HCT116 (cell line): ENCODE measurements around the gene KRT37. TPM values are rescaled to one million over a fixed set of nuclear protein-coding genes. Genes with fewer than 3 reads are reported as not detected.

ENCODE experiments used
- ATAC-seq: fragments of 200-7000 bp; cut with Tn5 transposase; 2 replicates; pipeline ENCODE4 v1.9.1; 2020; ENCODE audit warnings: mild to moderate bottlenecking, moderate library complexity
- BruUV-seq: library from RNA; stranded (reverse); fragments of 400-500 nt; replicated peaks from 2 replicates; lab custom pipeline; 2021; lab: Mats Ljungman, UMichigan
- CTCF ChIA-PET: fragments of 300-600 bp; sonication (Branson Sonifier 250); formaldehyde crosslinking; loops from one replicate; lab custom pipeline; 2021; ENCODE audit warnings: antibody characterized with exemption; lab: Charles Lee
- POLR2A ChIA-PET: fragments of 300-600, 350-600 bp; sonication (Branson Sonifier 250); formaldehyde crosslinking; loops from one replicate; lab custom pipeline; 2021; ENCODE audit warnings: antibody characterized with exemption; lab: Charles Lee
- RAD21 ChIA-PET, 2 experiments: fragments of 300-600 bp; sonication (Branson Sonifier 250); formaldehyde crosslinking; loops; one replicate each; lab custom pipeline; 2023; ENCODE audit warnings: low total read pairs in 2 of 2; ENCODE audit not compliant: uncharacterized antibody in 2 of 2, unreplicated experiment in 2 of 2, low non-redundant PET in 1 of 2; lab: Charles Lee
- DNase-seq: peaks from one replicate; pipeline ENCODE4 v3.0.0-alpha.2; 2010; ENCODE audit warnings: low read depth, low spot score
- H2AFZ ChIP-seq: fragments of 200-600 bp; shearing (Covaris generic), sonication (generic); 2 replicates; pipeline ENCODE4 v1.6.1; 2017; ENCODE audit warnings: low read depth, mixed run types, mixed read lengths, antibody characterized with exemption, low read length; ENCODE audit not compliant: poor library complexity, severe bottlenecking
- H3K27ac ChIP-seq: 2 replicates; pipeline ENCODE4 v1.5.1; 2012; ENCODE audit warnings: low read depth, low read length
- H3K27me3 ChIP-seq: fragments of 200-600 bp; sonication (generic); 2 replicates; pipeline ENCODE4 v1.6.1; 2016; ENCODE audit warnings: mixed run types, low read length, mixed read lengths; ENCODE audit not compliant: insufficient read depth
- H3K36me3 ChIP-seq, 2 experiments: fragments of 200-500 bp in 1 of 2; fragments of 200-600 bp in 1 of 2; sonication (Bioruptor generic) in 1 of 2; sonication (generic) in 1 of 2; 2 replicates each; pipeline versions ENCODE4 v1.5.1 to v1.6.1; 2014 to 2016; ENCODE audit warnings: low read length in 2 of 2, inconsistent platforms in 1 of 2, mixed read lengths in 1 of 2, mixed run types in 1 of 2; ENCODE audit not compliant: insufficient read depth in 2 of 2, control insufficient read depth in 1 of 2
- H3K4me1 ChIP-seq, 2 experiments: fragments of 200-600 bp in 1 of 2; sonication (generic) in 1 of 2; 2 replicates each; pipeline versions ENCODE4 v1.5.1 to v1.6.1; 2012 to 2017; ENCODE audit warnings: low read length in 2 of 2, inconsistent platforms in 1 of 2, mild to moderate bottlenecking in 1 of 2, mixed read lengths in 1 of 2, mixed run types in 1 of 2, moderate library complexity in 1 of 2; ENCODE audit not compliant: insufficient read depth in 2 of 2, control insufficient read depth in 1 of 2
- H3K4me2 ChIP-seq: fragments of 200-600 bp; sonication (generic); 2 replicates; pipeline ENCODE4 v1.6.1; 2017; ENCODE audit warnings: mixed run types, low read length, mixed read lengths
- H3K4me3 ChIP-seq, 2 experiments: fragments of 200-600 bp in 1 of 2; sonication (generic) in 1 of 2; replicated peaks in 1 of 2; 2 replicates each; pipeline ENCODE4 v1.5.1; 2011 to 2016; ENCODE audit warnings: low read length in 2 of 2, control low read depth in 1 of 2, low read depth in 1 of 2, mild to moderate bottlenecking in 1 of 2, mixed read lengths in 1 of 2, mixed run types in 1 of 2
- H3K79me2 ChIP-seq: fragments of 200-600 bp; sonication (generic); 2 replicates; pipeline ENCODE4 v1.6.1; 2017; ENCODE audit warnings: mild to moderate bottlenecking, mixed run types, low read length, moderate library complexity, mixed read lengths; ENCODE audit not compliant: insufficient read depth
- H3K9ac ChIP-seq: fragments of 200-600 bp; sonication (generic); 2 replicates; pipeline ENCODE4 v1.6.1; 2016; ENCODE audit warnings: low read length, mixed read lengths
- H3K9me2 ChIP-seq: fragments of 200-600 bp; sonication (generic), shearing (Covaris generic); 2 replicates; pipeline ENCODE4 v1.6.1; 2017; ENCODE audit warnings: mixed run types, mild to moderate bottlenecking, moderate library complexity; ENCODE audit not compliant: insufficient read depth
- H3K9me3 ChIP-seq, 2 experiments: fragments of 200-500 bp in 1 of 2; fragments of 200-600 bp in 1 of 2; sonication (Bioruptor generic) in 1 of 2; sonication (generic) in 1 of 2; 2 replicates each; pipeline ENCODE4 v1.6.1; 2014 to 2017; ENCODE audit warnings: low read length in 2 of 2, mixed read lengths in 2 of 2, inconsistent platforms in 1 of 2, low read depth in 1 of 2, mild to moderate bottlenecking in 1 of 2, mixed run types in 1 of 2, moderate library complexity in 1 of 2; ENCODE audit not compliant: control insufficient read depth in 1 of 2, insufficient read depth in 1 of 2
- H4K20me1 ChIP-seq: fragments of 200-600 bp; sonication (generic), shearing (Covaris generic); 2 replicates; pipeline ENCODE4 v1.6.1; 2017; ENCODE audit warnings: mixed run types, mild to moderate bottlenecking, moderate library complexity; ENCODE audit not compliant: insufficient read depth
- CBX3 ChIP-seq: IDR thresholded peaks from 2 replicates; pipeline ENCODE4 v1.6.1; 2012; ENCODE audit warnings: low read depth
- EGR1 ChIP-seq: IDR thresholded peaks from 2 replicates; pipeline ENCODE4 v1.6.1; 2012; ENCODE audit warnings: low read depth
- EZH2 ChIP-seq: fragments of 200-600 bp; sonication (generic); IDR thresholded peaks from 2 replicates; pipeline ENCODE4 v1.6.1; 2017; ENCODE audit warnings: antibody characterized with exemption, mixed run types
- EZH2phosphoT487 ChIP-seq: fragments of 200-600 bp; IDR thresholded peaks from 2 replicates; pipeline ENCODE4 v1.6.1; 2018; ENCODE audit warnings: antibody characterized with exemption, borderline replicate concordance
- JUND ChIP-seq: IDR thresholded peaks from 2 replicates; pipeline ENCODE4 v1.6.1; 2012
- POLR2A ChIP-seq: IDR thresholded peaks from 2 replicates; pipeline ENCODE4 v1.7.0; 2011; ENCODE audit warnings: borderline replicate concordance; ENCODE audit not compliant: insufficient read depth, insufficient read length; ENCODE audit errors: extremely low read depth
- SIN3A ChIP-seq: IDR thresholded peaks from 2 replicates; pipeline ENCODE4 v1.6.1; 2012; ENCODE audit warnings: low read depth
- SP1 ChIP-seq: IDR thresholded peaks from 2 replicates; pipeline ENCODE4 v1.6.1; 2012; ENCODE audit warnings: low read depth
- SRF ChIP-seq: IDR thresholded peaks from 2 replicates; pipeline ENCODE4 v1.6.1; 2012; ENCODE audit warnings: low read depth
- TCF7L2 ChIP-seq: IDR thresholded peaks from 2 replicates; pipeline ENCODE4 v1.7.0; 2011; ENCODE audit warnings: borderline replicate concordance, inconsistent platforms; ENCODE audit not compliant: insufficient read depth, insufficient read length; ENCODE audit errors: extremely low read depth
- ZFX ChIP-seq: fragments of 450-650 bp; IDR thresholded peaks from 2 replicates; pipeline ENCODE4 v1.6.1; 2017
- ZNF274 ChIP-seq: fragments of 200-500 bp; sonication (Bioruptor generic); IDR thresholded peaks from 2 replicates; pipeline ENCODE4 v1.6.1; 2014; ENCODE audit warnings: mild to moderate bottlenecking, low read depth, low read length, inconsistent platforms
- intact Hi-C: fragments of 100-400 bp; cut with micrococcal nuclease; formaldehyde crosslinking; loops from 2 replicates; pipeline ENCODE4 v1.10.0; 2022
- total RNA-seq: library from RNA; stranded (reverse); gene quantifications from one replicate; pipeline ENCODE4 v1.2.1, GENCODE V29; 2021; ENCODE audit not compliant: unreplicated experiment
- TF ChIP-seq, protein P1 (sequence below): IDR thresholded peaks from 2 replicates; pipeline ENCODE4 v1.6.1; 2012
- TF ChIP-seq, protein P2 (sequence below): IDR thresholded peaks from 2 replicates; pipeline ENCODE4 v1.6.1; 2012; ENCODE audit warnings: low read depth
- TF ChIP-seq, protein P3 (sequence below): IDR thresholded peaks from 2 replicates; pipeline ENCODE4 v1.6.1; 2011; ENCODE audit warnings: mild to moderate bottlenecking, low read length, moderate library complexity; ENCODE audit not compliant: insufficient replicate concordance; ENCODE audit errors: extremely low read depth

Gene KRT37
- total RNA-seq, 1 experiment from 2014 or later: not detected

DNA sequence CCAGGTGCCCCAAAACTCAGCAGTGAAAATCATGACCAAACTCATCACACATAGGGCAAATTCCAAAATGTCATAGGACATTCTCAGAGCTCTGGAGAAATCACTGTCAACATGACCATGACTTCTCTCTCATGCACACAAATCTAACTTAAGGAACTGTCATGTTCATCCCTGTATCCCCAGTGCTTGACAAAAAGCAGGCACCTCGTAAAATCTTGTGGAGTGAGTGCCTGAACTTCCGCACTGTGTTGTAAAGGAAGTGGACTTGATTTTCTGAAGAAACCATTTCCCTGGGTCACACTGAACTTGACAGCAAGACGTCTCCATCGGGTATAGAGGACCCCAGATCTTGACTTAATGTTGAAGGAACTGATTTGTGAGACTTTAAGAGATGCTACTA, 2.8 kb downstream of the KRT37 start:
- Histone ChIP-seq H3K4me3 (no peak overlapping the region), H3K27me3 (no peaks in the 10 kb centered on the region), H3K36me3 (no peaks in the 10 kb centered on the region), H4K20me1 (no peaks in the 10 kb centered on the region), H3K4me1 (peaks cover 9 to 28% of the 10 kb centered on the region in 2 experiments), H3K9ac (no peak overlapping the region), H3K9me3 (no peaks in the 10 kb centered on the region), H3K79me2 (no peaks in the 10 kb centered on the region), H3K4me2 (no peak overlapping the region), H2AFZ (no peak overlapping the region), H3K9me2 (no peaks in the 10 kb centered on the region), H3K27ac (no peak overlapping the region)
- ATAC-seq: no peak
- TF ChIP-seq CBX3 (no peak), TCF7L2 (no peak), SP1 (no peak), EZH2 (no peak), EZH2phosphoT487 (no peak), SRF (no peak), EGR1 (no peak), POLR2A (no peak), ZFX (no peak), ZNF274 (no peak), SIN3A (no peak), JUND (no peak)
- TF ChIP-seq, protein P1, sequence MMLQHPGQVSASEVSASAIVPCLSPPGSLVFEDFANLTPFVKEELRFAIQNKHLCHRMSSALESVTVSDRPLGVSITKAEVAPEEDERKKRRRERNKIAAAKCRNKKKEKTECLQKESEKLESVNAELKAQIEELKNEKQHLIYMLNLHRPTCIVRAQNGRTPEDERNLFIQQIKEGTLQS: no peak
- TF ChIP-seq, protein P2, sequence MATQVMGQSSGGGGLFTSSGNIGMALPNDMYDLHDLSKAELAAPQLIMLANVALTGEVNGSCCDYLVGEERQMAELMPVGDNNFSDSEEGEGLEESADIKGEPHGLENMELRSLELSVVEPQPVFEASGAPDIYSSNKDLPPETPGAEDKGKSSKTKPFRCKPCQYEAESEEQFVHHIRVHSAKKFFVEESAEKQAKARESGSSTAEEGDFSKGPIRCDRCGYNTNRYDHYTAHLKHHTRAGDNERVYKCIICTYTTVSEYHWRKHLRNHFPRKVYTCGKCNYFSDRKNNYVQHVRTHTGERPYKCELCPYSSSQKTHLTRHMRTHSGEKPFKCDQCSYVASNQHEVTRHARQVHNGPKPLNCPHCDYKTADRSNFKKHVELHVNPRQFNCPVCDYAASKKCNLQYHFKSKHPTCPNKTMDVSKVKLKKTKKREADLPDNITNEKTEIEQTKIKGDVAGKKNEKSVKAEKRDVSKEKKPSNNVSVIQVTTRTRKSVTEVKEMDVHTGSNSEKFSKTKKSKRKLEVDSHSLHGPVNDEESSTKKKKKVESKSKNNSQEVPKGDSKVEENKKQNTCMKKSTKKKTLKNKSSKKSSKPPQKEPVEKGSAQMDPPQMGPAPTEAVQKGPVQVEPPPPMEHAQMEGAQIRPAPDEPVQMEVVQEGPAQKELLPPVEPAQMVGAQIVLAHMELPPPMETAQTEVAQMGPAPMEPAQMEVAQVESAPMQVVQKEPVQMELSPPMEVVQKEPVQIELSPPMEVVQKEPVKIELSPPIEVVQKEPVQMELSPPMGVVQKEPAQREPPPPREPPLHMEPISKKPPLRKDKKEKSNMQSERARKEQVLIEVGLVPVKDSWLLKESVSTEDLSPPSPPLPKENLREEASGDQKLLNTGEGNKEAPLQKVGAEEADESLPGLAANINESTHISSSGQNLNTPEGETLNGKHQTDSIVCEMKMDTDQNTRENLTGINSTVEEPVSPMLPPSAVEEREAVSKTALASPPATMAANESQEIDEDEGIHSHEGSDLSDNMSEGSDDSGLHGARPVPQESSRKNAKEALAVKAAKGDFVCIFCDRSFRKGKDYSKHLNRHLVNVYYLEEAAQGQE: no peak
- TF ChIP-seq, protein P3, sequence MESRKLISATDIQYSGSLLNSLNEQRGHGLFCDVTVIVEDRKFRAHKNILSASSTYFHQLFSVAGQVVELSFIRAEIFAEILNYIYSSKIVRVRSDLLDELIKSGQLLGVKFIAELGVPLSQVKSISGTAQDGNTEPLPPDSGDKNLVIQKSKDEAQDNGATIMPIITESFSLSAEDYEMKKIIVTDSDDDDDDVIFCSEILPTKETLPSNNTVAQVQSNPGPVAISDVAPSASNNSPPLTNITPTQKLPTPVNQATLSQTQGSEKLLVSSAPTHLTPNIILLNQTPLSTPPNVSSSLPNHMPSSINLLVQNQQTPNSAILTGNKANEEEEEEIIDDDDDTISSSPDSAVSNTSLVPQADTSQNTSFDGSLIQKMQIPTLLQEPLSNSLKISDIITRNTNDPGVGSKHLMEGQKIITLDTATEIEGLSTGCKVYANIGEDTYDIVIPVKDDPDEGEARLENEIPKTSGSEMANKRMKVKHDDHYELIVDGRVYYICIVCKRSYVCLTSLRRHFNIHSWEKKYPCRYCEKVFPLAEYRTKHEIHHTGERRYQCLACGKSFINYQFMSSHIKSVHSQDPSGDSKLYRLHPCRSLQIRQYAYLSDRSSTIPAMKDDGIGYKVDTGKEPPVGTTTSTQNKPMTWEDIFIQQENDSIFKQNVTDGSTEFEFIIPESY: no peak
- BruUV-seq: no TSS peak
- intact Hi-C loops: no loop called here
- RAD21 ChIA-PET: no interaction called here
- no peak for DNase-seq
- POLR2A ChIA-PET: no interaction called here
- CTCF ChIA-PET: no interaction called here
